Upper lobe of left lung (tissue), 6 donors: ENCODE measurements around the gene WAPL. TPM values are rescaled to one million over a fixed set of nuclear protein-coding genes. Genes with fewer than 3 reads are reported as not detected.

Source experiments
- ATAC-seq, 2 donors: fragments of 200-7000 bp; cut with Tn5 transposase; one replicate each; pipeline ENCODE4 v1.9.1; 2022; ENCODE audit warnings: mild to moderate bottlenecking in 2 of 2, moderate library complexity in 2 of 2; ENCODE audit not compliant: low FRiP score in 2 of 2
- DNase-seq, 2 donors: peaks; one replicate each; pipeline ENCODE4 v3.0.0-alpha.2; 2019 to 2020
- H3K27ac ChIP-seq, 4 donors: fragments of 200-600 bp; sonication (generic); one replicate each; pipeline ENCODE4 v1.5.1; 2016 to 2019
- H3K27me3 ChIP-seq, 4 donors: fragments of 200-600 bp; sonication (generic); one replicate each; pipeline ENCODE4 v1.5.1; 2017 to 2019
- H3K36me3 ChIP-seq, 4 donors: fragments of 200-600 bp; sonication (generic); one replicate each; pipeline ENCODE4 v1.5.1; 2016 to 2019
- H3K4me1 ChIP-seq, 4 donors: fragments of 200-600 bp; sonication (generic); one replicate each; pipeline ENCODE4 v1.5.1; 2018 to 2019
- H3K4me3 ChIP-seq, 4 donors: fragments of 200-600 bp; sonication (generic); one replicate each; pipeline ENCODE4 v1.5.1; 2017 to 2019; ENCODE audit warnings: mild to moderate bottlenecking in 2 of 4, moderate library complexity in 1 of 4
- H3K9me3 ChIP-seq, 4 donors: fragments of 200-600 bp; sonication (generic); one replicate each; pipeline ENCODE4 v1.5.1; 2018 to 2019
- CTCF ChIP-seq, 6 experiments: fragments of 450-650 bp in 4 of 6; fragments of 200-600 bp in 2 of 6; sonication (generic) in 2 of 6; IDR thresholded peaks; one replicate each; pipeline ENCODE4 v1.5.1; 2016 to 2019; ENCODE audit warnings: antibody characterized with exemption in 6 of 6
- EP300 ChIP-seq, 4 donors: sonication (generic); formaldehyde crosslinking; IDR thresholded peaks; one replicate each; pipeline ENCODE4 v1.5.1; 2017; ENCODE audit warnings: antibody characterized with exemption in 4 of 4, control low read depth in 2 of 4
- POLR2A ChIP-seq, 4 donors: fragments of 450-650 bp; IDR thresholded peaks; one replicate each; pipeline ENCODE4 v1.5.1; 2016 to 2017; ENCODE audit warnings: antibody characterized with exemption in 4 of 4, mild to moderate bottlenecking in 2 of 4
- POLR2AphosphoS5 ChIP-seq, 2 donors: sonication (generic); formaldehyde crosslinking; IDR thresholded peaks; one replicate each; pipeline ENCODE4 v1.5.1; 2017; ENCODE audit warnings: antibody characterized with exemption in 2 of 2
- WGBS, 2 donors: methylation state at CpG; one replicate each; pipeline ENCODE4 v1.1.5; 2017 to 2018; 5-methylcytosine and 5-hydroxymethylcytosine counted together
- total RNA-seq, 6 donors: library from RNA; depleted of rRNA in 4 of 6; stranded (reverse); fragments of >200 nt in 4 of 6; gene quantifications; one replicate each; pipeline versions ENCODE4 v1.1.0 to v1.2.1, GENCODE V29; 2016 to 2021
- donor health status: DM: no; HTN: no; CAD: no; lungs with moderate emphysema.
- donor health status: DM: no; HTN: yes; CAD: no; lungs with severe emphysema.

Gene WAPL
- total RNA-seq, 6 donors from 2014 or later = 24.5 to 55.2 (median 38.1) TPM

GRCh38 chr10:86400705-86401587, 120.6 kb downstream of the WAPL start:
- no peaks in the 10 kb centered on the region for H3K9me3 ChIP-seq
- WGBS, 2 donors = 1 to 2% methylated on average over 13 to 50 of the region's 76 CpGs
- H3K4me1 ChIP-seq = peaks cover 28 to 36% (median 32%) of the 10 kb centered on the region in 4 donors
- H3K27me3 ChIP-seq = peaks cover 0 to 18% (median 10%) of the 10 kb centered on the region in 4 donors
- DNase-seq (peak; percentile 37 to 94), ATAC-seq (peak; percentile 47 to 55)
- H3K27ac ChIP-seq = peak overlapping the region; percentile 42 to 84 (median 68)
- peak overlapping the region; percentile 46 to 62 (median 59) for H3K4me3 ChIP-seq
- TF ChIP-seq CTCF (IDR thresholded peaks at IDR 0.05) (peak in 1 of 6 experiments; percentile 20), POLR2AphosphoS5 (IDR thresholded peaks at IDR 0.05) (no peak)
- no peaks in the 10 kb centered on the region for H3K36me3 ChIP-seq

- DNase-seq (peak; percentile 95 to 98), ATAC-seq (peak; percentile 96 to 97)
- Histone ChIP-seq H3K9me3 (no peaks in the 10 kb centered on the region), H3K27me3 (peaks cover 0 to 18% (median 10%) of the 10 kb centered on the region in 4 donors), H3K36me3 (no peaks in the 10 kb centered on the region), H3K4me3 (peak overlapping the region; percentile 46 to 62 (median 59)), H3K27ac (peak overlapping the region; percentile 42 to 84 (median 68)), H3K4me1 (peaks cover 28 to 36% (median 32%) of the 10 kb centered on the region in 4 donors)
- WGBS, 2 donors = 0 to 1% methylated on average over 3 to 66 of the region's 90 CpGs
- TF ChIP-seq EP300 (IDR thresholded peaks at IDR 0.05) = no peak
- TF ChIP-seq POLR2AphosphoS5 (IDR thresholded peaks at IDR 0.05) = peak in 1 of 2 donors; percentile 17
- peak in 1 of 4 donors; percentile 38 for TF ChIP-seq POLR2A (IDR thresholded peaks at IDR 0.05)
- peak; percentile 89 to 96 (median 92) for TF ChIP-seq CTCF (IDR thresholded peaks at IDR 0.05)
Observed at GRCh38 chr10:86399879-86400704, 121.5 kb downstream of the WAPL start.

GRCh38 chr10:86399514-86399878, 122.1 kb downstream of the WAPL start:
- Histone ChIP-seq H3K9me3 (no peaks in the 10 kb centered on the region), H3K36me3 (no peaks in the 10 kb centered on the region), H3K27ac (peak overlapping the region in 1 of 4 donors; percentile 84), H3K4me3 (peak overlapping the region in 3 of 4 donors; percentile 58 to 62 (median 60)), H3K4me1 (peaks cover 28 to 36% (median 32%) of the 10 kb centered on the region in 4 donors), H3K27me3 (peaks cover 0 to 18% (median 10%) of the 10 kb centered on the region in 4 donors)
- no peak for ATAC-seq
- WGBS, 2 donors = 35 to 37% methylated on average over 9 of the region's 9 CpGs
- no peak for TF ChIP-seq EP300 (IDR thresholded peaks at IDR 0.05)
- no peak for TF ChIP-seq CTCF (IDR thresholded peaks at IDR 0.05)
- TF ChIP-seq POLR2AphosphoS5 (IDR thresholded peaks at IDR 0.05) = no peak
- TF ChIP-seq POLR2A (IDR thresholded peaks at IDR 0.05) = no peak
- DNase-seq = no peak

- WGBS, 2 donors = 79 to 89% methylated on average over 5 to 7 of the region's 7 CpGs
- Histone ChIP-seq H3K36me3 (no peaks in the 10 kb centered on the region), H3K9me3 (no peaks in the 10 kb centered on the region), H3K4me1 (peaks cover 22 to 28% (median 25%) of the 10 kb centered on the region in 4 donors), H3K4me3 (no peak overlapping the region), H3K27me3 (peaks cover 0 to 12% (median 9%) of the 10 kb centered on the region in 4 donors), H3K27ac (no peak overlapping the region)
- ATAC-seq (no peak), DNase-seq (no peak)
- TF ChIP-seq CTCF (IDR thresholded peaks at IDR 0.05) (no peak), POLR2AphosphoS5 (IDR thresholded peaks at IDR 0.05) (no peak), POLR2A (IDR thresholded peaks at IDR 0.05) (no peak), EP300 (IDR thresholded peaks at IDR 0.05) (no peak)
Observed at GRCh38 chr10:86397120-86397519, 124.5 kb downstream of the WAPL start.
